HUES64 (cell line): ENCODE results near the gene PHF21A.

Experiments
- H3K27ac ChIP-seq: 2 replicates; pipeline ENCODE4 v1.7.0; 2013; ENCODE audit warnings: low read depth, low read length, inconsistent platforms
- H3K27me3 ChIP-seq: 2 replicates; pipeline ENCODE4 v1.6.1; 2013; ENCODE audit warnings: mild to moderate bottlenecking, low read length; ENCODE audit not compliant: insufficient read depth
- H3K36me3 ChIP-seq: 2 replicates; pipeline ENCODE4 v1.6.1; 2013; ENCODE audit warnings: mild to moderate bottlenecking, low read length; ENCODE audit not compliant: insufficient read depth
- H3K4me1 ChIP-seq: 2 replicates; pipeline ENCODE4 v1.6.1; 2013; ENCODE audit warnings: mild to moderate bottlenecking, low read length, moderate library complexity; ENCODE audit not compliant: insufficient read depth
- H3K4me3 ChIP-seq: 2 replicates; pipeline ENCODE4 v1.5.1; 2013; ENCODE audit warnings: mild to moderate bottlenecking, low read length, moderate library complexity
- H3K9ac ChIP-seq: 2 replicates; pipeline ENCODE4 v1.6.1; 2013; ENCODE audit warnings: mild to moderate bottlenecking, low read depth, low read length
- H3K9me3 ChIP-seq: 2 replicates; pipeline ENCODE4 v1.6.1; 2013; ENCODE audit warnings: low read depth, low read length; ENCODE audit not compliant: insufficient read depth
- WGBS: fragments of 150-250, 120-280 bp; methylation state at CpG from one replicate; pipeline ENCODE4 v1.1.7; 2013; ENCODE audit warnings: missing lambda C conversion rate; 5-methylcytosine and 5-hydroxymethylcytosine counted together

Gene PHF21A

DNA sequence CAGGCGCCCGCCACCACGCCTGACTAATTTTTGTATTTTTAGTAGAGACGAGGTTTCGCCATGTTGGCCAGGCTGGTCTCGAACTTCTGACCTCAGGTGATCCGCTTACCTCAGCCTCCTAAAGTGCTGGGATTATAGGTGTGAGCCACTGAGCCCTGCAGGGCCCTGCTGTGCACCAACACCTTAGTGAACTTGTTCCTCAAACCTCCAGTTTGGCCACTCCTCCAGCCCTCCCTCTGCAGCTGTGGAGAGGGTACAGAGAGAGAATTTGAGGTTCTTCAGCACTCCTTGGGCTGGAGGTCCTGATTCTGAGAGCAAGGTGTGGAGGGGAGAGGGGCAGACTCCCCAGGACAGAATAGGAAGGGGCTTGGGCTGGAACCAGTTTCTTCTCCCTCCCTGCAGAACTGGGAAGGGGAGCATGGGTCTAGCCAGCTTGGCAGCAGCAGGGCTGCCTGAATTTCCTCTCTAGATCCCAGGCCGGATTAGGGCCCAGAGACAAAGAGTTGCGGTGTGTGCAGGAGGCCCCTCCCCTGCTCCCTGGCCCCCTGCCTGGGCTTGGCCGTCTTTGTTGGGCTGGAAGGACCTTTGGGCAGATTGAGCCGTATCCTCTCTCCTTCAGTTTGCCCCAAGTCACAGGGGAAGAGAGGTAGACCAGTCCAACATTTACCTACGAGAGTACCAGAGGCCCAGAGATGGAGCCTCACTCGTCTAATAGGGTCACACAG is 201.3 kb downstream of the PHF21A start:
- Histone ChIP-seq H3K4me3 (no peak overlapping the region), H3K4me1 (peaks cover 10% of the 10 kb centered on the region; the same call in 1 of the 2 replicates), H3K9ac (no peak overlapping the region), H3K27me3 (peaks cover 22% of the 10 kb centered on the region), H3K27ac (peak overlapping the region; percentile 65; the same call in 1 of the 2 replicates), H3K9me3 (no peaks in the 10 kb centered on the region), H3K36me3 (peaks cover 13% of the 10 kb centered on the region)
- 70% methylated on average over 13 of the region's 13 CpGs for WGBS

GRCh38 chr11:45918962-45919675 is 202.1 kb downstream of the PHF21A start:
- Histone ChIP-seq H3K4me3 (peak overlapping the region; percentile 99), H3K36me3 (peaks cover 15% of the 10 kb centered on the region), H3K9me3 (no peaks in the 10 kb centered on the region), H3K4me1 (peaks cover 10% of the 10 kb centered on the region; the same call in 1 of the 2 replicates), H3K9ac (no peak overlapping the region), H3K27me3 (peaks cover 22% of the 10 kb centered on the region), H3K27ac (no peak overlapping the region)
- 82% methylated on average over 7 of the region's 7 CpGs for WGBS

DNA sequence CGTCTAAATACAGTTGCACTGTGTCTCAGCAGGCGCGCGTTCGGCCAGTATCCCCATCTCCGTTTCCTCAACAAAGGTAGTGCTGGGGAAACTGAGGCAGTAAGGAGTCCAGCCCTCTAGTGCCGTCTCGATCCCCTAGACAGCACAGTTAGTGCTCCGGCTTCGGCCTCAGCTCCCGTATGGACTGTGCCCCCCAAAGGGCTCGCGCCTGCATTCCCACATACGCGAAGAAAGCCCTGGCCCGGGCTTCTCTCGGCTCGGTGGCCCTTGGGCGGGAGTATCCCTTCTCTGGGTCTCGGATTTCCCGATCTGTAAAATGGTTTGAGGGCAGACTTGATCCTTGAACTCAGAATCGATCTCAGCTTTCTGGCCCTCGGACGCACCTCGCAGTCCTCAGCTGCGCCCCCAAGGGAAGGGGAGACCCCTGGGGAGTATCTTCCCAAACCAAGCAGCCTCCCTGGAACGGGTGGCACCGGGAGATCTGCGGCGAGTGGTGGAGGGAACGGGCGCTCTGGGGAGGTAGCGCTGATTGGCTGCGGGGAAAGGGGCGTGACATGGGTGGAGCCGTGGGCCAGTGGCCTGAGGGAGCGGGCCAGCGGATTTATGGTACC is 202.8 kb downstream of the PHF21A start:
- under 1% methylated on average over 36 of the region's 38 CpGs for WGBS
- Histone ChIP-seq H3K4me1 (peaks cover 10% of the 10 kb centered on the region; the same call in 1 of the 2 replicates), H3K36me3 (peaks cover 22% of the 10 kb centered on the region), H3K27me3 (peaks cover 21% of the 10 kb centered on the region), H3K4me3 (peak overlapping the region; percentile 99), H3K9ac (peak overlapping the region; percentile 76), H3K9me3 (no peaks in the 10 kb centered on the region), H3K27ac (peak overlapping the region; percentile 96)

- H3K9me3 ChIP-seq = no peaks in the 10 kb centered on the region
- H3K4me1 ChIP-seq = peaks cover 10% of the 10 kb centered on the region; the same call in 1 of the 2 replicates
- peaks cover 14% of the 10 kb centered on the region for H3K27me3 ChIP-seq
- H3K4me3 ChIP-seq = peak within 1 kb of the TSS; percentile 99
- H3K27ac ChIP-seq = peak within 1 kb of the TSS; percentile 96
- peaks cover 28% of the 10 kb centered on the region for H3K36me3 ChIP-seq
- H3K9ac ChIP-seq = peak within 1 kb of the TSS; percentile 76
- WGBS = under 1% methylated on average over 45 of the region's 45 CpGs
Measured at GRCh38 chr11:45917623-45918330, 203.5 kb downstream of the PHF21A start, which contains the start of gene PEX16. TSS of gene PEX16 (minus strand) at chr11:45917877. CDS start at chr11:45917811, 66 bp downstream.

- H3K27ac ChIP-seq = peak overlapping the region; percentile 96
- H3K9ac ChIP-seq = peak overlapping the region; percentile 76
- H3K27me3 ChIP-seq = peaks cover 12% of the 10 kb centered on the region
- H3K9me3 ChIP-seq = no peaks in the 10 kb centered on the region
- WGBS = 12% methylated on average over 12 of the region's 16 CpGs
- H3K4me1 ChIP-seq = peaks cover 10% of the 10 kb centered on the region; the same call in 1 of the 2 replicates
- peak overlapping the region; percentile 99 for H3K4me3 ChIP-seq
- H3K36me3 ChIP-seq = peaks cover 29% of the 10 kb centered on the region
Measured at GRCh38 chr11:45917286-45917622, 204.0 kb downstream of the PHF21A start.

DNA sequence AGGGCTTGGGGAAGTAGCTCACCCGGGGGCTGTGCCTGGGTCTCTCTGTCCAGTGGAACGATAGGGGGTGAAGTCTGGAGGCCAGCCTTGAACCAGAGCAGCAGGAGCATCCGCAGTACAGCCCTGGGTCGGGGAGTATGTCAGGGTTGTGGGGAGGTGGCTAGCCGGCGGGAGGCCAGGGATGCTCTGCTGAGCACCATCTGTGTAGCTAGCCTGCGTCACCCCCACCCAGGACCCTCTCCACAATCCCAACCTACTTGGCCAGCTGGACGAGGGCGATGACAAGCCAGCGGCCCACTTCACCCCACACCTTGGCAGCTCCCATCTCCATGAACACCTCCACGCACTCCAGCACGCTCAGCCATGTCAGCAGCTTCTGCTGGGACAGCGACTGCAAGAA is 205.8 kb downstream of the PHF21A start:
- H3K27ac ChIP-seq = no peak overlapping the region
- no peak overlapping the region for H3K9ac ChIP-seq
- 87% methylated on average over 13 of the region's 13 CpGs for WGBS
- 0 out of 2 replicates have a peak, but pooled peaks cover 2% of the 10 kb centered on the region for H3K4me1 ChIP-seq
- peaks cover 32% of the 10 kb centered on the region for H3K36me3 ChIP-seq
- H3K27me3 ChIP-seq = peaks cover 1% of the 10 kb centered on the region; the same call in 1 of the 2 replicates
- no peaks in the 10 kb centered on the region for H3K9me3 ChIP-seq
- H3K4me3 ChIP-seq = no peak overlapping the region

GRCh38 chr11:45913942-45914635 is 207.2 kb downstream of the PHF21A start:
- Histone ChIP-seq H3K9me3 (no peaks in the 10 kb centered on the region), H3K9ac (no peak overlapping the region), H3K4me3 (no peak overlapping the region), H3K27me3 (no peaks in the 10 kb centered on the region), H3K27ac (no peak overlapping the region), H3K36me3 (peaks cover 38% of the 10 kb centered on the region), H3K4me1 (no peaks in the 10 kb centered on the region)
- 91% methylated on average over 22 of the region's 22 CpGs for WGBS

GRCh38 chr11:45913514-45913913 is 207.7 kb downstream of the PHF21A start:
- H3K9me3 ChIP-seq = no peaks in the 10 kb centered on the region
- no peaks in the 10 kb centered on the region for H3K27me3 ChIP-seq
- H3K9ac ChIP-seq = no peak overlapping the region
- H3K4me1 ChIP-seq = no peaks in the 10 kb centered on the region
- H3K4me3 ChIP-seq = no peak overlapping the region
- no peak overlapping the region for H3K27ac ChIP-seq
- WGBS = 97% methylated on average over 19 of the region's 19 CpGs
- peaks cover 38% of the 10 kb centered on the region for H3K36me3 ChIP-seq

GRCh38 chr11:45910623-45911022 is 210.6 kb downstream of the PHF21A start:
- Histone ChIP-seq H3K27ac (no peak overlapping the region), H3K9me3 (no peaks in the 10 kb centered on the region), H3K4me1 (no peaks in the 10 kb centered on the region), H3K9ac (no peak overlapping the region), H3K36me3 (peaks cover 40% of the 10 kb centered on the region), H3K27me3 (no peaks in the 10 kb centered on the region), H3K4me3 (no peak overlapping the region)
- WGBS = 95% methylated on average over 9 of the region's 9 CpGs
